A549 treated with RU486 at 1 μM for 4 hours (cell line): Measurements from ENCODE around the gene APOLD1. TPM values are rescaled to one million over a fixed set of nuclear protein-coding genes. Genes with fewer than 3 reads are reported as not detected.

Source experiments
- total RNA-seq: library from RNA; stranded (reverse); fragments of 200-300 nt; extraction: Qiagen RNA extraction; gene quantifications from 5 replicates; pipeline ENCODE4 v1.2.3, GENCODE V29; 2022; ENCODE audit warnings: low read depth

Gene APOLD1, protein sequence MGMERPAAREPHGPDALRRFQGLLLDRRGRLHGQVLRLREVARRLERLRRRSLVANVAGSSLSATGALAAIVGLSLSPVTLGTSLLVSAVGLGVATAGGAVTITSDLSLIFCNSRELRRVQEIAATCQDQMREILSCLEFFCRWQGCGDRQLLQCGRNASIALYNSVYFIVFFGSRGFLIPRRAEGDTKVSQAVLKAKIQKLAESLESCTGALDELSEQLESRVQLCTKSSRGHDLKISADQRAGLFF
- 0.25 to 0.74 TPM (median 0.50 TPM) in 5 replicates for total RNA-seq

DNA sequence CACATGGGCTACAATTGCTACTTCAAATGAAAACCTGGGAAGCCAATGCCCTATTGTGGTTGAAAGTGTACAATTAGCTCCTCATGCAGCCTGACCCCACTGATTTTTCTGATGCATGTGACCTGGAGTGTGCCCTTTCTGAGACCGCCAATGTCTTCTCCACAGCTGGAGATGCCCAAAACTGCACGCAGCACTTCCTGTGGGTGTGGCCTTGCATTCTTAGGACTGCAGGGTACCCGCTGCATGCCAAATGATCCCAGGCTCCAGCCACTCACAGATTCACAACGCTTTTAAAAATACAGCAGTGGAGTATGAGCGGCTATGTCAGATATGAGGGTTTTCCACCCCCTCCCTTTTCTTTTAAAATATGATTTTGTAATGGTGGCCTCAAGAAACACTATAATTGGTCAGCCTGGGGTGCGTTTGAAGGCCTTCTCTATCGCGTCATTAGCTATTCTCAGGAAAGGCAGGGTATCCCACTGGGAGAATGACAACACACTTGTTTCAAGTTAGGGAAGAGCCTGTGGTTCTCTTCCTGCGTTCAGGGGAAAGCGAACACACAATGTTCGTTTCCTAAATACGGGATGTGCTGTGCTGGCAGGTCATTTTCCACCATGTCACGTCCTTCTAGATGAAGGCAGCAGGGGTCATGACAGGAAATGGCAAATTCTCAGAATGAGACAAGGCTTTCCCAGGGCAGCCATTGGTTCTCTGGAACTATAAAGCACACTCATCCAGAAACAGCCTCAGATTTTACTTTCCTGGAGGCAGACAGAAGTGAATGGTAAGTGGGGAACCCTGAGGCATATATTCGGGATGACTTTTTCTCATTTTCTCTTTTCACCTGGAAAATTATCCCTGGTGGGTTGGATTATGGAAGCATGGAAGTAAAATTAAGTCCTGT is at the start of gene APOLD1:
Gene APOLD1, plus strand, starts transcription at position 749 of the 904 bp plus-strand sequence. Its CDS starts 33 bp downstream, at position 782.

DNA sequence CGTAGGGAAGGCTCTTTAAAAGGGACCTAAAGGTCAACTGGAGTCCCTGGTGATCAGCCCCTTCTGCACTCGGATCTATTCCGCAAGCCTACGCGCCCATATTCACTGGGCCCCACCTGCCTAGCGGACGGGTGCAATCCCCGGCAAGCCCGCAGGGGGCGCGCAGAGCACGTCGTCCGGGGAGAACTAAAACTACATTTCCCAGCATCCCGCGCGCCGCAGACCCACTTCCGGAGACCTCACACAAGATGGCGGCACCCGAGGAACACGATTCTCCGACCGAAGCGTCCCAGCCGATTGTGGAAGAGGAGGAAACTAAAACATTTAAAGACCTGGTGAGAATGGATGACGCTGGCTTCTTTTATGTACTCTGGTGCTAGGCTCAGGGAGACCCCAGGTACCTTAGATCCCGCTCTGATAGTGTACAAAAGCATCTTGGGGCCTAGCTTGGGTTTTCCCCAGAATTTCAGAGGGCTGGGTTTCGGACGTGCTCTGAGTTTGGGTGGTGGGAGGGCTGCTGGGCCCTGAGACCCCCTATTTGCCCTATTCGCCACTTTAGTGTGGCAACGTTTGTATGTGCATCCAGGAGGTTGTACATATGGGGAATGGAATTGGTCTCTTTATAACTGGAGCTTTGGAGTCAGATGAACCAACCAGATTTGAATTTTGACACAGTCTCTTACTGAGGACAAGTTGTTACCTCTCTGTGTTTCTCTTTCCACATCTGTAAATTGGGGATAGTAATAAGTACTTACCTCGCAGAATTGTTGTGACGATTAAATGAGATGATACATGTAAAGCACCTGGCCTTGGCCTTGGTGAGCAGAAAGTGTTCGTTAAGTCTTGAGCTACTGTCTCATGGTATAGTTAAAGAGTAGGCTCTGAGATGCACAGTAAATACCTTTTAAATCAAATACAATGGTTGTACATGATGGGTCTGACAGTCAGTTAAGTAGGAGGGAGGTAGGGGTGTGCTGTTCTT is 28.0 kb downstream of the APOLD1 start, which contains the start of gene DDX47:
Gene DDX47, plus strand, starts transcription at position 227 of the 982 bp plus-strand sequence. Its CDS starts 22 bp downstream, at position 249.

Other genes starting within 250 kb of the APOLD1 start
- gene DUSP16, start 222.8 kb upstream of the APOLD1 start, total RNA-seq, result 11.0 to 15.5 TPM (median 14.1 TPM) in 5 replicates
- gene CREBL2, start 173.8 kb upstream of the APOLD1 start, total RNA-seq, result 12.1 to 24.3 TPM (median 21.2 TPM) in 5 replicates
- 0.78 to 1.9 TPM (median 1.0 TPM) in 5 replicates for gene GPR19, start 89.5 kb upstream of the APOLD1 start, total RNA-seq
- 12.0 to 21.3 TPM (median 20.1 TPM) in 5 replicates for gene CDKN1B, start 68.3 kb upstream of the APOLD1 start, total RNA-seq
- 79.4 to 111 TPM (median 89.0 TPM) in 5 replicates for gene DDX47, start 27.7 kb downstream of the APOLD1 start, total RNA-seq
- gene GPRC5A, start 105.9 kb downstream of the APOLD1 start, total RNA-seq, result 250 to 405 TPM (median 359 TPM) in 5 replicates
- gene GPRC5D, start 166.5 kb downstream of the APOLD1 start, total RNA-seq, result not detected in 5 replicates
- gene HEBP1, start 214.6 kb downstream of the APOLD1 start, total RNA-seq, result 51.6 to 66.0 TPM (median 54.1 TPM) in 5 replicates